Central memory CD8-positive, alpha-beta T cell (primary cell): ENCODE results near the gene IFITM2.

ENCODE experiments used
- ATAC-seq: fragments of 150-1000 bp; cut with Tn5 transposase; replicated peaks from 2 replicates; pipeline ENCODE4 v1.10.0; 2022; ENCODE audit warnings: mild to moderate bottlenecking, moderate FRiP score, moderate number of reproducible peaks; ENCODE audit not compliant: poor library complexity, severe bottlenecking; ENCODE audit errors: extremely low read depth
- DNase-seq, 2 donors: peaks; one replicate each; pipeline ENCODE4 v3.0.0; 2021; ENCODE audit warnings: low spot score in 2 of 2
- H3K27ac Mint-ChIP-seq: one replicate; pipeline ENCODE4 v1.8.0; 2022; ENCODE audit warnings: low read depth, mild to moderate bottlenecking, moderate library complexity, mixed read lengths
- H3K27me3 Mint-ChIP-seq: one replicate; pipeline ENCODE4 v1.8.0; 2022; ENCODE audit warnings: mixed read lengths
- H3K36me3 Mint-ChIP-seq: one replicate; pipeline ENCODE4 v1.8.0; 2022; ENCODE audit warnings: mild to moderate bottlenecking, moderate library complexity, mixed read lengths; ENCODE audit not compliant: insufficient read depth
- H3K4me1 Mint-ChIP-seq: one replicate; pipeline ENCODE4 v1.8.0; 2022; ENCODE audit warnings: mixed read lengths
- H3K4me3 Mint-ChIP-seq: one replicate; pipeline ENCODE4 v1.8.0; 2022; ENCODE audit warnings: mild to moderate bottlenecking, moderate library complexity, mixed read lengths
- H3K9me3 Mint-ChIP-seq: one replicate; pipeline ENCODE4 v1.8.0; 2022; ENCODE audit warnings: mixed read lengths

The IFITM2 gene

DNA sequence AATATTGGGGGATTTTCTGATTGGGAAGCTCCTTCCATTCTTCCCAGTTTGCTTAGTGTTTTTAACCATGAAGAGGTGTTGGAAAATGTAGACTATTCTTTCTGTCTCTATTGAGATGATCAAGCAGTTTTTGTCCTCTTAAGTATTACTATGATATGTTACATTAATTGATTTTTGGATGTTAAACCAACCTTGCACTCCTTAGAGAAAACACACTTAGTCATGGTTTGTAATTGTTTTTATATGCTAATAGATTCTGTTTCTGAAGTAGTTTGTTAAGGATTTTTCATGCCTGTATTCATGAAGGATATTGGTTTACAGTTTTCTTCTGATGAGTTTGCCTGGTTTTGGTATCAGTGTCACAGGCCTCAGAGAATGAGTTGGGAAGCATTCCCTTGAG is 31.4 kb upstream of the IFITM2 start:
- Mint-ChIP-seq H3K27me3 (no peaks in the 10 kb centered on the region), H3K36me3 (peaks cover 8% of the 10 kb centered on the region)

DNA sequence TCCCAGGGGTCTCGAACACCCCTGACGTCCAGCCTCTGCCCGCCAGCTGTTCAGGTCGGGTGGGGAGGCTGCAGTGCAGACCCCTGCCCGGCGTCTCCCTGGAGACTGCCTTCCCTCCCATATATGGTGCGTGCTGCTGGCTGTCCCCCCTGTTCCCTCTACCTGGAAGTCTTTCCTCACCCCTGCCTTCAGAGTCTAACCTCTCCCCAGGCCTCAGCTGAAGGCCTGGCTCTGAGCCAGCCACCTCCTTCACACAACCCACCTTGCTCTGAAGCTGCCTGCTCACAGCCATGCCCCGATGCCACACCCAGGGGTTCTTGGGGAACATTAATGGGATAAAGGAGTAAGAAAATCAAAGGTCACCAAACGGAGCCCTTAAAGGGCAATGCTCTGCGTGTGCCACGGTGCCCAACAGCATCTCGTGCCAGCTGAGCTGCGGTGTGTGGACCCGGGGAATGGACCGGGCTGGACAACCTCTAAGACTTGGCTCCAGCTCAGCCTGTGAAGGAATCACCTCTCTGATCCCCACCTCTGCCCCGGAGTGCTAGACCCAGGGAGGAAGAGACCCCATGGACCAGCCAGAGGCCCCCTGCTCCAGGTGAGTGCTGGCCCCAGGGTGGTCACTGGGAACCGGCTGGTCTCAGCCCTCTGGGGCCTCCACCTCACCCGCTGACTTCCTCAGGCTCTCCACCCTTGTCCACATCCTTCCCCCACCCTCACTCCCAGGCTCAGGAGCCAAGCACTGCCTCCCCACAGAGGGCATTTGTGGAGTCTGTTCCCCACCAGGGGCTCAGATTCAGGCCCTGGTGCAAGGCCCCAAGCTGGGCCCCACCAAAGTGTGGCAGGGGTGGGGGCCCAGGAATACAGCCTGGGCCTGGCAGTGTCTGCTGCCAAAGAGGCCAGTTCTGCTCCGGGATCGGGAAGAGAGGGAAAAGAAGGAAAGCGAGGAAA is 29.3 kb upstream of the IFITM2 start, which contains the start of gene NLRP6:
Gene NLRP6, plus strand, starts transcription at position 407 of the 951 bp plus-strand sequence. Its CDS starts 163 bp downstream, at position 570.
- ATAC-seq (no peak), DNase-seq (no peak)
- no peaks in the 10 kb centered on the region for H3K9me3 Mint-ChIP-seq
- peaks cover 9% of the 10 kb centered on the region for H3K36me3 Mint-ChIP-seq
- H3K27me3 Mint-ChIP-seq, result peaks cover 8% of the 10 kb centered on the region
- peak within 1 kb of the TSS; percentile 82 for H3K4me3 Mint-ChIP-seq
- peaks cover 40% of the 10 kb centered on the region for H3K4me1 Mint-ChIP-seq
- H3K27ac Mint-ChIP-seq, result peak within 1 kb of the TSS; percentile 55

More for the DNA sequence above, 31.4 kb upstream of the IFITM2 start:
- no peak overlapping the region for H3K27ac Mint-ChIP-seq
- ATAC-seq, result no peak
- H3K4me1 Mint-ChIP-seq, result peaks cover 21% of the 10 kb centered on the region
- DNase-seq, result no peak
- no peak overlapping the region for H3K4me3 Mint-ChIP-seq
- H3K9me3 Mint-ChIP-seq, result no peaks in the 10 kb centered on the region

DNA sequence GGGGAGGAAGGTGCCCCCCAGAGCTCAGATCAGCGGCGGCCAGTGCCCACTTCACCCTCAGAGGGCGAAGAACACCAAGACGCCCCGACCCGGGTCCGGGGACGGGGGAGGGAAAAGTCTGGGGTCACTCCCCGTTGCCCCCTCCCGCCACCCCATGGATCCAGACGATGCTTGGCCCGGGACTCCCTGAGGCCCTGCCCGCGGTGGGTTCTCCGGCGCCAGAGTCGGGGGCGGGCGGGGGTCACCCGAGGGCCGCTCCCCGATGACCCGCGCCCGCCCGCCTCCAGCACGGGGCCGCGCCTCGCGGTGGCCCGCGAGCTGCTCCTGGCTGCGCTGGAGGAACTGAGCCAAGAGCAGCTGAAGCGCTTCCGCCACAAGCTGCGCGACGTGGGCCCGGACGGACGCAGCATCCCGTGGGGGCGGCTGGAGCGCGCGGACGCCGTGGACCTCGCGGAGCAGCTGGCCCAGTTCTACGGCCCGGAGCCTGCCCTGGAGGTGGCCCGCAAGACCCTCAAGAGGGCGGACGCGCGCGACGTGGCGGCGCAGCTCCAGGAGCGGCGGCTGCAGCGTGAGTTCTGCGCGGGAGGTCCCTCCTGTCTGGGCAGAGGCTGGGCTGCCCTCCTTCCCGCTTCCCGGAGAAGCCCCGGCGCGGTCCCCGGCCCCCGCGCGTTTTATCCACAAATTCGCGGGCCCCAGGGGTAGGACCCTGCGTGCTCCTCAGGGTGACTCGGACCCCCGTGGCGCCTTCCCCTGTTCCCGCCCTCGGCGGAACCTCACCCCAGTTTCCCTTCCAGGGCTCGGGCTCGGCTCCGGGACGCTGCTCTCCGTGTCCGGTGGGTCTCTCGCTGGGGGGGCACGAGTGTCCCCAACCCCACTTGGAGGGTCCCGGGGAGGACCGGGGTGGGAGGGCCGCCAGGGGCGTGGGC is 28.3 kb upstream of the IFITM2 start:
- Mint-ChIP-seq H3K4me3 (peak overlapping the region; percentile 82), H3K4me1 (peaks cover 45% of the 10 kb centered on the region), H3K36me3 (peaks cover 11% of the 10 kb centered on the region), H3K27ac (peak overlapping the region; percentile 55), H3K27me3 (peaks cover 8% of the 10 kb centered on the region), H3K9me3 (no peaks in the 10 kb centered on the region)
- no peak for ATAC-seq
- no peak for DNase-seq

DNA sequence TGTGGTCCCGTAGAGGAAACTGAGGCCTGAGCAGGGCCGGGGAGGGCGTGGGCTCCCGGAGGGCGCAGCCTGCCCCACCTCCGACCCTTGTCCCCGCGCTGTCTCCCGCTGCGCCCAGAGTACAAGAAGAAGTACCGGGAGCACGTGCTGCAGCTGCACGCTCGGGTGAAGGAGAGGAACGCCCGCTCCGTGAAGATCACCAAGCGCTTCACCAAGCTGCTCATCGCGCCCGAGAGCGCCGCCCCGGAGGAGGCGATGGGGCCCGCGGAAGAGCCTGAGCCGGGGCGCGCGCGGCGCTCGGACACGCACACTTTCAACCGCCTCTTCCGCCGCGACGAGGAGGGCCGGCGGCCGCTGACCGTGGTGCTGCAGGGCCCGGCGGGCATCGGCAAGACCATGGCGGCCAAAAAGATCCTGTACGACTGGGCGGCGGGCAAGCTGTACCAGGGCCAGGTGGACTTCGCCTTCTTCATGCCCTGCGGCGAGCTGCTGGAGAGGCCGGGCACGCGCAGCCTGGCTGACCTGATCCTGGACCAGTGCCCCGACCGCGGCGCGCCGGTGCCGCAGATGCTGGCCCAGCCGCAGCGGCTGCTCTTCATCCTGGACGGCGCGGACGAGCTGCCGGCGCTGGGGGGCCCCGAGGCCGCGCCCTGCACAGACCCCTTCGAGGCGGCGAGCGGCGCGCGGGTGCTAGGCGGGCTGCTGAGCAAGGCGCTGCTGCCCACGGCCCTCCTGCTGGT is 27.5 kb upstream of the IFITM2 start:
- Mint-ChIP-seq H3K36me3 (peaks cover 13% of the 10 kb centered on the region), H3K27ac (no peak overlapping the region), H3K4me1 (peaks cover 45% of the 10 kb centered on the region), H3K4me3 (peak overlapping the region; percentile 82), H3K9me3 (no peaks in the 10 kb centered on the region), H3K27me3 (peaks cover 8% of the 10 kb centered on the region)
- ATAC-seq (peak; percentile 60), DNase-seq (no peak)

DNA sequence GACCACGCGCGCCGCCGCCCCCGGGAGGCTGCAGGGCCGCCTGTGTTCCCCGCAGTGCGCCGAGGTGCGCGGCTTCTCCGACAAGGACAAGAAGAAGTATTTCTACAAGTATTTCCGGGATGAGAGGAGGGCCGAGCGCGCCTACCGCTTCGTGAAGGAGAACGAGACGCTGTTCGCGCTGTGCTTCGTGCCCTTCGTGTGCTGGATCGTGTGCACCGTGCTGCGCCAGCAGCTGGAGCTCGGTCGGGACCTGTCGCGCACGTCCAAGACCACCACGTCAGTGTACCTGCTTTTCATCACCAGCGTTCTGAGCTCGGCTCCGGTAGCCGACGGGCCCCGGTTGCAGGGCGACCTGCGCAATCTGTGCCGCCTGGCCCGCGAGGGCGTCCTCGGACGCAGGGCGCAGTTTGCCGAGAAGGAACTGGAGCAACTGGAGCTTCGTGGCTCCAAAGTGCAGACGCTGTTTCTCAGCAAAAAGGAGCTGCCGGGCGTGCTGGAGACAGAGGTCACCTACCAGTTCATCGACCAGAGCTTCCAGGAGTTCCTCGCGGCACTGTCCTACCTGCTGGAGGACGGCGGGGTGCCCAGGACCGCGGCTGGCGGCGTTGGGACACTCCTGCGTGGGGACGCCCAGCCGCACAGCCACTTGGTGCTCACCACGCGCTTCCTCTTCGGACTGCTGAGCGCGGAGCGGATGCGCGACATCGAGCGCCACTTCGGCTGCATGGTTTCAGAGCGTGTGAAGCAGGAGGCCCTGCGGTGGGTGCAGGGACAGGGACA is 26.7 kb upstream of the IFITM2 start:
- Mint-ChIP-seq H3K27ac (peak overlapping the region; percentile 8), H3K27me3 (peaks cover 8% of the 10 kb centered on the region), H3K4me3 (peak overlapping the region; percentile 82), H3K9me3 (no peaks in the 10 kb centered on the region), H3K36me3 (peaks cover 15% of the 10 kb centered on the region), H3K4me1 (peaks cover 45% of the 10 kb centered on the region)
- DNase-seq, result no peak
- ATAC-seq, result peak; percentile 57

DNA sequence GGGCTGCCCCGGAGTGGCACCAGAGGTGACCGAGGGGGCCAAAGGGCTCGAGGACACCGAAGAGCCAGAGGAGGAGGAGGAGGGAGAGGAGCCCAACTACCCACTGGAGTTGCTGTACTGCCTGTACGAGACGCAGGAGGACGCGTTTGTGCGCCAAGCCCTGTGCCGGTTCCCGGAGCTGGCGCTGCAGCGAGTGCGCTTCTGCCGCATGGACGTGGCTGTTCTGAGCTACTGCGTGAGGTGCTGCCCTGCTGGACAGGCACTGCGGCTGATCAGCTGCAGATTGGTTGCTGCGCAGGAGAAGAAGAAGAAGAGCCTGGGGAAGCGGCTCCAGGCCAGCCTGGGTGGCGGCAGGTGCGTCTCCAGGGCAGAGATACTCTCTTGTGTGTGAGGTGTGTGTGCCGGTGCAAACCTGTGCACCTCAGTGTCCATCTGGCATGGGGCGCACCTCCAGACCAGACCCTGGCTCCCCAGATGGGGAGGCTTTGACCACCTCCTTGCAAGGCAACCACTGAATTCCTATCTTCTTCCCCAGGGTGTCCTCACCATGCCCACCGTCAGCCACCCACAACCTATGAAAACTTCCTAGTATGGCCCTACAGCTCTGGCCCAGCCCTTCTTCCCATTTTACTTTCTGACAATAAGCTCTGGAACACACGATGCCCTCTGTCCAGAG is 26.0 kb upstream of the IFITM2 start:
- Mint-ChIP-seq H3K4me1 (peaks cover 45% of the 10 kb centered on the region), H3K27ac (peak overlapping the region; percentile 44), H3K4me3 (peak overlapping the region; percentile 82), H3K36me3 (peaks cover 17% of the 10 kb centered on the region), H3K9me3 (no peaks in the 10 kb centered on the region), H3K27me3 (peaks cover 8% of the 10 kb centered on the region)
- ATAC-seq (no peak), DNase-seq (no peak)

DNA sequence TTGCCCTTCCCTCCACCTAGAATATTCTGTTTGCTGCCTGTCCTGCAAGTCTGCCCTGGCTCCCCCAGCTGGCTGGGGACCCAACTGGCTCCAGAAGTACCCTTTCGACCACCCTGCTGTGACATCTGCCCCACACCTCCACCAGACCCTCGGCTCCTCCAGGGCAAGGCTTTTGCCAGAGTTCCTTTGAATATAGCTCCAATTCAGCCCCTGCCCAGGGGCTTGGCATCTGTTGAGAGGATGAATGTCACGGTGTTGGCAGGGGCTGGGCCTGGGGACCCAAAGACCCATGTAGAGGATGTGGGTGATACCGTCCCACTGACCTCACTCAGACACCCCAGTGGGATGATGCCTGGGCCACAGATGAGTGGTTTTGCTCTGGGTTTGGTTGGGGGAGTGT is 25.4 kb upstream of the IFITM2 start:
- Mint-ChIP-seq H3K4me3 (peak overlapping the region; percentile 82), H3K9me3 (no peaks in the 10 kb centered on the region), H3K27ac (peak overlapping the region; percentile 44), H3K36me3 (peaks cover 19% of the 10 kb centered on the region), H3K27me3 (peaks cover 8% of the 10 kb centered on the region), H3K4me1 (peaks cover 51% of the 10 kb centered on the region)
- DNase-seq (no peak), ATAC-seq (no peak)

DNA sequence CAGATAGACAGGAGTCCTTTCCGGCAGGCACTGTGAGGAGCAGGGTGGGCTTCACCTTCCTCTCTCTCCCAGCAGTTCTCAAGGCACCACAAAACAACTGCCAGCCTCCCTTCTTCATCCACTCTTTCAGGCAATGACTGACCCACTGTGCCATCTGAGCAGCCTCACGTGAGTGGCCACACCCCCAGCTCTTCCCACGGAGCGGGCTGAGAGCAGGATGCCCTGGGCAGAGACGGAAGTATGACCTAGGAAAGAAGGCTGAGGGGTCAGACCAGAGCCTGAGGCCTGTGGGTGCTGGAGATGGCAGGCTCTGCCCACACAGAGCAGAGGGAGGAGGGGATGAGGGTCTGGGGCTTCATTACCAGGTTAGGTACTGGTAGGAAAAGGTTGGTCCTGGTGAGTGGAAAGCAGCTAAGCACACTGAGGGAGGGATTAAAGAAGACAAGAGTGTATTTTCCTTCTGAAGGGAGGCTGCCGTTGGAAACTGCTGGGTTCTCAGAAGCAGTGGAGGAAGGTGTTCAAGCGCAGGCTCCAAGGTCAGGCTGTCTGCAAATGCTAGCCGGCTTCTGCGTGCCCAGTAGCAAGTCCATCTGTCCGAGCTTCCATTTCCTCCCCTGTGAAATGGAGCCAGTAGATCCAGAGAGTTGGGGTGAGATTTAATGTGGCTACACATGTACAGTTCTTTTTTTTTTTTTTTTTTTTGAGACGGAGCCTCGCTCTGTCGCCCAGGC is 24.8 kb upstream of the IFITM2 start:
- Mint-ChIP-seq H3K4me3 (peak overlapping the region; percentile 82), H3K4me1 (peaks cover 53% of the 10 kb centered on the region), H3K27ac (no peak overlapping the region), H3K27me3 (peaks cover 8% of the 10 kb centered on the region), H3K9me3 (no peaks in the 10 kb centered on the region), H3K36me3 (peaks cover 25% of the 10 kb centered on the region)
- no peak for DNase-seq
- ATAC-seq, result no peak

DNA sequence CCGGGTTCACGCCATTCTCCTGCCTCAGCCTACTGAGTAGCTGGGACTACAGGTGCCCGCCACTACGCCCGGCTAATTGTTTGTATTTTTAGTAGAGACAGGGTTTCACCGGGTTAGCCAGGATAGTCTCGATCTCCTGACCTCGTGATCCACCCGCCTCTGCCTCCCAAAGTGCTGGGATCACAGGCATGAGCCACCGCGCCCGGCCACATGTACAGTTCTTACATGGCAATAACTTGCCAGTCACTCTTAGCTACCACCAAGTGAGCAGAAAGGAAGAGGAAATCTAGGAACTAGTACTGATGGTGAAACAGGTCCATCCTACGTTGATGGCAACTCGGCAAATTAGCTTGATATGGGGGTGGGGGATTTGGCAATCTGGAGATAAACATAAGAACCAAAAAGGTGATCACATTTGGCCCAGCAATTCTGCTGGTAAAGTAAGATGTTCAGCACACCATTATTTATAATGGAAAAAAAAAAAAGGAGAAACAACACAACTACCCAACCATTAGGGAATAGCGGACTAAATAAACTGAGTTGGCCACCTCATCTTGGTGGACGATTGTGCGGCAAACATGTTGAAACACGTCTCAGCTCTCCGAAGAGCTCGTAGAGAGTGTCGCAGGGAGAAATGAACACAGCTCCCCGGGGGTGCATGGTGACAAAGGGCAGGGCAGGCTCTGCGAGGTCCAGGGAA is 24.1 kb upstream of the IFITM2 start:
- ATAC-seq (no peak), DNase-seq (no peak)
- Mint-ChIP-seq H3K27me3 (peaks cover 8% of the 10 kb centered on the region), H3K27ac (no peak overlapping the region), H3K4me3 (peak overlapping the region; percentile 82), H3K9me3 (no peaks in the 10 kb centered on the region), H3K4me1 (peaks cover 51% of the 10 kb centered on the region), H3K36me3 (peaks cover 28% of the 10 kb centered on the region)
